HCT116 (cell line): ENCODE measurements around the gene CPZ. TPM values are rescaled to one million over a fixed set of nuclear protein-coding genes. Genes with fewer than 3 reads are reported as not detected.

Experiments
- ATAC-seq: fragments of 200-7000 bp; cut with Tn5 transposase; 2 replicates; pipeline ENCODE4 v1.9.1; 2020; ENCODE audit warnings: mild to moderate bottlenecking, moderate library complexity
- BruUV-seq: library from RNA; stranded (reverse); fragments of 400-500 nt; replicated peaks from 2 replicates; lab custom pipeline; 2021; lab: Mats Ljungman, UMichigan
- CTCF ChIA-PET: fragments of 300-600 bp; sonication (Branson Sonifier 250); formaldehyde crosslinking; loops from one replicate; lab custom pipeline; 2021; ENCODE audit warnings: antibody characterized with exemption; lab: Charles Lee
- POLR2A ChIA-PET: fragments of 300-600, 350-600 bp; sonication (Branson Sonifier 250); formaldehyde crosslinking; loops from one replicate; lab custom pipeline; 2021; ENCODE audit warnings: antibody characterized with exemption; lab: Charles Lee
- RAD21 ChIA-PET, 2 experiments: fragments of 300-600 bp; sonication (Branson Sonifier 250); formaldehyde crosslinking; loops; one replicate each; lab custom pipeline; 2023; ENCODE audit warnings: low total read pairs in 2 of 2; ENCODE audit not compliant: uncharacterized antibody in 2 of 2, unreplicated experiment in 2 of 2, low non-redundant PET in 1 of 2; lab: Charles Lee
- DNase-seq: peaks from one replicate; pipeline ENCODE4 v3.0.0-alpha.2; 2010; ENCODE audit warnings: low read depth, low spot score
- H2AFZ ChIP-seq: fragments of 200-600 bp; shearing (Covaris generic), sonication (generic); 2 replicates; pipeline ENCODE4 v1.6.1; 2017; ENCODE audit warnings: low read depth, mixed run types, mixed read lengths, antibody characterized with exemption, low read length; ENCODE audit not compliant: poor library complexity, severe bottlenecking
- H3K27ac ChIP-seq: 2 replicates; pipeline ENCODE4 v1.5.1; 2012; ENCODE audit warnings: low read depth, low read length
- H3K27me3 ChIP-seq: fragments of 200-600 bp; sonication (generic); 2 replicates; pipeline ENCODE4 v1.6.1; 2016; ENCODE audit warnings: mixed run types, low read length, mixed read lengths; ENCODE audit not compliant: insufficient read depth
- H3K36me3 ChIP-seq, 2 experiments: fragments of 200-500 bp in 1 of 2; fragments of 200-600 bp in 1 of 2; sonication (Bioruptor generic) in 1 of 2; sonication (generic) in 1 of 2; 2 replicates each; pipeline versions ENCODE4 v1.5.1 to v1.6.1; 2014 to 2016; ENCODE audit warnings: low read length in 2 of 2, inconsistent platforms in 1 of 2, mixed read lengths in 1 of 2, mixed run types in 1 of 2; ENCODE audit not compliant: insufficient read depth in 2 of 2, control insufficient read depth in 1 of 2
- H3K4me1 ChIP-seq, 2 experiments: fragments of 200-600 bp in 1 of 2; sonication (generic) in 1 of 2; 2 replicates each; pipeline versions ENCODE4 v1.5.1 to v1.6.1; 2012 to 2017; ENCODE audit warnings: low read length in 2 of 2, inconsistent platforms in 1 of 2, mild to moderate bottlenecking in 1 of 2, mixed read lengths in 1 of 2, mixed run types in 1 of 2, moderate library complexity in 1 of 2; ENCODE audit not compliant: insufficient read depth in 2 of 2, control insufficient read depth in 1 of 2
- H3K4me2 ChIP-seq: fragments of 200-600 bp; sonication (generic); 2 replicates; pipeline ENCODE4 v1.6.1; 2017; ENCODE audit warnings: mixed run types, low read length, mixed read lengths
- H3K4me3 ChIP-seq, 2 experiments: fragments of 200-600 bp in 1 of 2; sonication (generic) in 1 of 2; replicated peaks in 1 of 2; 2 replicates each; pipeline ENCODE4 v1.5.1; 2011 to 2016; ENCODE audit warnings: low read length in 2 of 2, control low read depth in 1 of 2, low read depth in 1 of 2, mild to moderate bottlenecking in 1 of 2, mixed read lengths in 1 of 2, mixed run types in 1 of 2
- H3K79me2 ChIP-seq: fragments of 200-600 bp; sonication (generic); 2 replicates; pipeline ENCODE4 v1.6.1; 2017; ENCODE audit warnings: mild to moderate bottlenecking, mixed run types, low read length, moderate library complexity, mixed read lengths; ENCODE audit not compliant: insufficient read depth
- H3K9ac ChIP-seq: fragments of 200-600 bp; sonication (generic); 2 replicates; pipeline ENCODE4 v1.6.1; 2016; ENCODE audit warnings: low read length, mixed read lengths
- H3K9me2 ChIP-seq: fragments of 200-600 bp; sonication (generic), shearing (Covaris generic); 2 replicates; pipeline ENCODE4 v1.6.1; 2017; ENCODE audit warnings: mixed run types, mild to moderate bottlenecking, moderate library complexity; ENCODE audit not compliant: insufficient read depth
- H3K9me3 ChIP-seq, 2 experiments: fragments of 200-500 bp in 1 of 2; fragments of 200-600 bp in 1 of 2; sonication (Bioruptor generic) in 1 of 2; sonication (generic) in 1 of 2; 2 replicates each; pipeline ENCODE4 v1.6.1; 2014 to 2017; ENCODE audit warnings: low read length in 2 of 2, mixed read lengths in 2 of 2, inconsistent platforms in 1 of 2, low read depth in 1 of 2, mild to moderate bottlenecking in 1 of 2, mixed run types in 1 of 2, moderate library complexity in 1 of 2; ENCODE audit not compliant: control insufficient read depth in 1 of 2, insufficient read depth in 1 of 2
- H4K20me1 ChIP-seq: fragments of 200-600 bp; sonication (generic), shearing (Covaris generic); 2 replicates; pipeline ENCODE4 v1.6.1; 2017; ENCODE audit warnings: mixed run types, mild to moderate bottlenecking, moderate library complexity; ENCODE audit not compliant: insufficient read depth
- CBX3 ChIP-seq: IDR thresholded peaks from 2 replicates; pipeline ENCODE4 v1.6.1; 2012; ENCODE audit warnings: low read depth
- CTCF ChIP-seq, 3 experiments: fragments of 200-600 bp in 1 of 3; sonication (generic) in 1 of 3; IDR thresholded peaks in 2 of 3; conservative IDR thresholded peaks in 1 of 3; 2 replicates each; pipeline ENCODE4 v1.5.1; 2012 to 2017; ENCODE audit warnings: low read depth in 2 of 3, low read length in 2 of 3, antibody characterized with exemption in 1 of 3, borderline replicate concordance in 1 of 3, control low read depth in 1 of 3, mild to moderate bottlenecking in 1 of 3, mixed read lengths in 1 of 3, mixed run types in 1 of 3, moderate library complexity in 1 of 3; ENCODE audit not compliant: insufficient read depth in 1 of 3
- EGR1 ChIP-seq: IDR thresholded peaks from 2 replicates; pipeline ENCODE4 v1.6.1; 2012; ENCODE audit warnings: low read depth
- POLR2A ChIP-seq: IDR thresholded peaks from 2 replicates; pipeline ENCODE4 v1.7.0; 2011; ENCODE audit warnings: borderline replicate concordance; ENCODE audit not compliant: insufficient read depth, insufficient read length; ENCODE audit errors: extremely low read depth
- RAD21 ChIP-seq: IDR thresholded peaks from 2 replicates; pipeline ENCODE4 v1.6.1; 2012; ENCODE audit warnings: low read depth, mild to moderate bottlenecking
- REST ChIP-seq: IDR thresholded peaks from 2 replicates; pipeline ENCODE4 v1.6.1; 2012; ENCODE audit warnings: low read depth
- SRF ChIP-seq: IDR thresholded peaks from 2 replicates; pipeline ENCODE4 v1.6.1; 2012; ENCODE audit warnings: low read depth
- TCF7L2 ChIP-seq: IDR thresholded peaks from 2 replicates; pipeline ENCODE4 v1.7.0; 2011; ENCODE audit warnings: borderline replicate concordance, inconsistent platforms; ENCODE audit not compliant: insufficient read depth, insufficient read length; ENCODE audit errors: extremely low read depth
- YY1 ChIP-seq: IDR thresholded peaks from 2 replicates; pipeline ENCODE4 v1.6.1; 2011; ENCODE audit warnings: low read length, low read depth, moderate library complexity, mild to moderate bottlenecking; ENCODE audit not compliant: insufficient replicate concordance; ENCODE audit errors: extremely low read depth
- intact Hi-C: fragments of 100-400 bp; cut with micrococcal nuclease; formaldehyde crosslinking; loops from 2 replicates; pipeline ENCODE4 v1.10.0; 2022
- total RNA-seq: library from RNA; stranded (reverse); gene quantifications from one replicate; pipeline ENCODE4 v1.2.1, GENCODE V29; 2021; ENCODE audit not compliant: unreplicated experiment

Gene CPZ
- total RNA-seq, 1 experiment from 2014 or later, result not detected

GRCh38 chr4:8548731-8549351 lies 43.7 kb upstream of the CPZ start:
- no peak for ATAC-seq
- DNase-seq, result no peak
- H4K20me1 ChIP-seq, result no peaks in the 10 kb centered on the region
- no peaks in the 10 kb centered on the region for H3K79me2 ChIP-seq
- H3K4me1 ChIP-seq, result peaks cover 0 to 21% of the 10 kb centered on the region in 2 experiments; a peak in 3 of 4 replicates
- no peak overlapping the region for H3K9ac ChIP-seq
- ChIA-PET CTCF (interaction anchor here (3.4 kb wide), 1 partner anchor 79 kb away, joined by 35 read pairs; no protein-coding TSS in a partner anchor), POLR2A (no interaction called here), RAD21 (no interaction called here)
- no peaks in the 10 kb centered on the region for H3K9me2 ChIP-seq
- BruUV-seq, result no TSS peak
- no peak overlapping the region for H3K27ac ChIP-seq
- 0 out of 2 replicates have a peak, but pooled peaks cover 2% of the 10 kb centered on the region for H3K27me3 ChIP-seq
- no peaks in the 10 kb centered on the region for H3K36me3 ChIP-seq
- intact Hi-C loops, result loop anchor here (5.0 kb wide), 1 partner anchor 38 kb away; no protein-coding TSS in a partner anchor
- TF ChIP-seq POLR2A, result no peak
- TF ChIP-seq TCF7L2, result no peak
- no peak for TF ChIP-seq SRF
- no peak for TF ChIP-seq YY1
- no peaks in the 10 kb centered on the region for H3K9me3 ChIP-seq
- H3K4me2 ChIP-seq, result no peak overlapping the region
- H2AFZ ChIP-seq, result no peak overlapping the region
- H3K4me3 ChIP-seq, result no peak overlapping the region

GRCh38 chr4:8549352-8549931 lies 43.1 kb upstream of the CPZ start:
- Histone ChIP-seq H3K9me3 (no peaks in the 10 kb centered on the region), H3K4me3 (no peak overlapping the region), H3K79me2 (no peaks in the 10 kb centered on the region), H3K27ac (no peak overlapping the region), H2AFZ (no peak overlapping the region), H3K4me2 (no peak overlapping the region), H4K20me1 (no peaks in the 10 kb centered on the region), H3K27me3 (0 out of 2 replicates have a peak, but pooled peaks cover 2% of the 10 kb centered on the region), H3K36me3 (no peaks in the 10 kb centered on the region), H3K9me2 (no peaks in the 10 kb centered on the region), H3K9ac (no peak overlapping the region), H3K4me1 (peaks cover 0 to 21% of the 10 kb centered on the region in 2 experiments; a peak in 3 of 4 replicates)
- DNase-seq (no peak), ATAC-seq (no peak)
- ChIA-PET POLR2A (no interaction called here), CTCF (interaction anchor here (3.4 kb wide), 1 partner anchor 80 kb away, joined by 35 read pairs; no protein-coding TSS in a partner anchor), RAD21 (no interaction called here)
- intact Hi-C loops, result loop anchor here (5.0 kb wide), 1 partner anchor 38 kb away; no protein-coding TSS in a partner anchor
- no TSS peak for BruUV-seq
- TF ChIP-seq RAD21, result no peak
- no peak for TF ChIP-seq CTCF (IDR thresholded peaks at IDR 0.05 in 2 of 3, conservative IDR thresholded peaks at IDR 0.05 in 1 of 3; ENCODE audit: borderline replicate concordance in 1 of 3, insufficient read depth in 1 of 3, low read depth in 2 of 3, low read length in 2 of 3)
- TF ChIP-seq CBX3, result no peak
- no peak for TF ChIP-seq EGR1
- TF ChIP-seq REST, result no peak
